H1 (cell line): Measurements from ENCODE around the gene SRRM4. TPM values are rescaled to one million over a fixed set of nuclear protein-coding genes. Genes with fewer than 3 reads are reported as not detected.

ENCODE experiments used
- CTCF ChIA-PET: fragments of 300-600 bp; sonication (Branson Sonifier 250); formaldehyde crosslinking; loops from one replicate; lab custom pipeline; 2021; ENCODE audit not compliant: partially characterized antibody; lab: Charles Lee
- POLR2A ChIA-PET: fragments of 300-600 bp; sonication (Branson Sonifier 250); formaldehyde crosslinking; loops from one replicate; lab custom pipeline; 2021; ENCODE audit warnings: inconsistent platforms; ENCODE audit not compliant: partially characterized antibody; lab: Charles Lee
- DNase-seq, 2 experiments: peaks; one replicate each; pipeline versions ENCODE4 v3.0.0 to v3.0.0-alpha.2; 2010 to 2022; ENCODE audit warnings: low spot score in 2 of 2, low read depth in 1 of 2, mixed read lengths in 1 of 2
- FAIRE-seq: peaks from 2 replicates; lab custom pipeline; 2011; peaks lifted over from hg19 to GRCh38; lab: Jason Lieb, UNC
- H2AFZ ChIP-seq: 2 replicates; pipeline ENCODE4 v1.8.1; 2012; ENCODE audit warnings: low read length, inconsistent platforms
- H2AK5ac ChIP-seq: 2 replicates; pipeline ENCODE4 v1.6.1; 2013; ENCODE audit warnings: low read depth, low read length
- H2BK120ac ChIP-seq: replicated peaks from 2 replicates; pipeline ENCODE3; 2013; ENCODE audit warnings: low read depth, low read length, inconsistent platforms
- H2BK12ac ChIP-seq: 2 replicates; pipeline ENCODE4 v1.6.1; 2013; ENCODE audit warnings: low read depth, low read length
- H2BK15ac ChIP-seq: 2 replicates; pipeline ENCODE4 v1.6.1; 2013; ENCODE audit warnings: low read length
- H2BK20ac ChIP-seq: 2 replicates; pipeline ENCODE4 v1.6.1; 2013; ENCODE audit warnings: low read length
- H2BK5ac ChIP-seq: 2 replicates; pipeline ENCODE4 v1.6.1; 2013; ENCODE audit warnings: low read depth, low read length
- H3K14ac ChIP-seq: 2 replicates; pipeline ENCODE4 v1.6.1; 2013; ENCODE audit warnings: inconsistent platforms; ENCODE audit not compliant: insufficient read length
- H3K18ac ChIP-seq: 2 replicates; pipeline ENCODE4 v1.6.1; 2013; ENCODE audit warnings: low read length; ENCODE audit errors: extremely low read depth
- H3K23ac ChIP-seq: 2 replicates; pipeline ENCODE4 v1.6.1; 2013; ENCODE audit warnings: inconsistent platforms; ENCODE audit not compliant: insufficient read length
- H3K23me2 ChIP-seq: 2 replicates; pipeline ENCODE4 v1.6.1; 2013; ENCODE audit warnings: low read depth, low read length
- H3K27ac ChIP-seq: 2 replicates; pipeline ENCODE4 v1.6.1; 2011; ENCODE audit warnings: low read depth, low read length, inconsistent platforms
- H3K27me3 ChIP-seq, 4 experiments: replicated peaks in 1 of 4; 1 replicate in 1 of 4; 2 replicates in 3 of 4; pipeline versions ENCODE4 v1.6.1 to v1.8.1; 2011 to 2013; ENCODE audit warnings: low read length in 3 of 4, mild to moderate bottlenecking in 3 of 4, inconsistent platforms in 2 of 4, mixed read lengths in 2 of 4, moderate library complexity in 1 of 4; ENCODE audit not compliant: control insufficient read depth in 3 of 4, insufficient read depth in 3 of 4; ENCODE audit errors: extremely low read depth in 1 of 4
- H3K36me3 ChIP-seq, 4 experiments: 2 replicates each; pipeline versions ENCODE4 v1.6.1 to v1.8.1; 2011 to 2013; ENCODE audit warnings: mild to moderate bottlenecking in 4 of 4, low read length in 3 of 4, moderate library complexity in 2 of 4, control low read depth in 1 of 4, inconsistent platforms in 1 of 4; ENCODE audit not compliant: insufficient read depth in 4 of 4, control insufficient read depth in 2 of 4
- H3K4ac ChIP-seq: replicated peaks from 2 replicates; pipeline ENCODE3; 2013; ENCODE audit warnings: low read length, low read depth, mixed read lengths, inconsistent platforms; ENCODE audit not compliant: insufficient read length
- H3K4me1 ChIP-seq, 4 experiments: replicated peaks in 1 of 4; 1 replicate in 1 of 4; 2 replicates in 3 of 4; pipeline versions ENCODE4 v1.6.1 to v1.8.1; 2011 to 2013; ENCODE audit warnings: low read length in 3 of 4, inconsistent platforms in 2 of 4, mixed read lengths in 1 of 4; ENCODE audit not compliant: insufficient read depth in 4 of 4, control insufficient read depth in 3 of 4
- H3K4me2 ChIP-seq, 2 experiments: 2 replicates each; pipeline versions ENCODE4 v1.6.1 to v1.8.1; 2011 to 2013; ENCODE audit warnings: low read depth in 2 of 2, low read length in 2 of 2, control low read depth in 1 of 2, inconsistent platforms in 1 of 2, mild to moderate bottlenecking in 1 of 2; ENCODE audit not compliant: insufficient read depth in 1 of 2
- H3K4me3 ChIP-seq, 4 experiments: fragments of 200-600, 300-600 bp in 1 of 4; sonication (generic), shearing (Covaris generic), sonication (Bioruptor Twin) in 1 of 4; 2 replicates each; pipeline versions ENCODE4 v1.5.1 to v1.8.1; 2011 to 2016; ENCODE audit warnings: low read length in 4 of 4, low read depth in 3 of 4, control low read depth in 2 of 4, inconsistent platforms in 2 of 4, mild to moderate bottlenecking in 2 of 4, mixed read lengths in 1 of 4, moderate library complexity in 1 of 4; ENCODE audit not compliant: insufficient read depth in 2 of 4; ENCODE audit errors: extremely low read depth in 1 of 4
- H3K56ac ChIP-seq: replicated peaks from 2 replicates; pipeline ENCODE3; 2013; ENCODE audit warnings: low read depth, mild to moderate bottlenecking, mixed read lengths, low read length, inconsistent platforms; ENCODE audit not compliant: insufficient read length
- H3K79me1 ChIP-seq: 2 replicates; pipeline ENCODE4 v1.6.1; 2013; ENCODE audit warnings: low read depth, low read length, control low read depth
- H3K79me2 ChIP-seq, 2 experiments: 2 replicates each; pipeline versions ENCODE4 v1.6.1 to v1.8.1; 2012 to 2013; ENCODE audit warnings: low read length in 2 of 2, mild to moderate bottlenecking in 2 of 2, inconsistent platforms in 1 of 2; ENCODE audit not compliant: insufficient read depth in 2 of 2, control insufficient read depth in 1 of 2
- H3K9ac ChIP-seq, 4 experiments: replicated peaks in 1 of 4; 1 replicate in 1 of 4; 2 replicates in 3 of 4; pipeline versions ENCODE4 v1.6.1 to v1.8.1; 2011 to 2013; ENCODE audit warnings: low read depth in 3 of 4, low read length in 3 of 4, control low read depth in 2 of 4, mild to moderate bottlenecking in 2 of 4, moderate library complexity in 2 of 4, inconsistent platforms in 1 of 4; ENCODE audit errors: extremely low read depth in 1 of 4
- H3K9me3 ChIP-seq, 2 experiments: 2 replicates each; pipeline versions ENCODE4 v1.6.1 to v1.8.1; 2012 to 2013; ENCODE audit warnings: mild to moderate bottlenecking in 2 of 2, moderate library complexity in 2 of 2, control low read depth in 1 of 2, inconsistent platforms in 1 of 2, low read depth in 1 of 2, low read length in 1 of 2, mixed read lengths in 1 of 2; ENCODE audit not compliant: insufficient read depth in 2 of 2
- H4K20me1 ChIP-seq, 2 experiments: replicated peaks in 1 of 2; 2 replicates each; pipeline versions ENCODE3 to v1.8.1; 2011 to 2013; ENCODE audit warnings: inconsistent platforms in 2 of 2, low read length in 2 of 2, mild to moderate bottlenecking in 1 of 2; ENCODE audit not compliant: insufficient read depth in 2 of 2, control insufficient read depth in 1 of 2
- H4K5ac ChIP-seq: 2 replicates; pipeline ENCODE4 v1.6.1; 2013; ENCODE audit warnings: low read length, low read depth, mixed read lengths, inconsistent platforms; ENCODE audit not compliant: insufficient read length
- H4K8ac ChIP-seq: 2 replicates; pipeline ENCODE4 v1.8.0; 2013; ENCODE audit warnings: mild to moderate bottlenecking, moderate library complexity, low read length, inconsistent platforms; ENCODE audit not compliant: insufficient read depth; ENCODE audit errors: extremely low read depth
- H4K91ac ChIP-seq: replicated peaks from 2 replicates; pipeline ENCODE3; 2013; ENCODE audit warnings: low read length, mixed read lengths, inconsistent platforms; ENCODE audit not compliant: insufficient read length
- CEBPB ChIP-seq: IDR thresholded peaks from 2 replicates; pipeline ENCODE4 v1.6.1; 2012; ENCODE audit warnings: low read depth, low read length
- CTCF ChIP-seq, 3 experiments: IDR thresholded peaks; 1 replicate in 2 of 3; 2 replicates in 1 of 3; pipeline versions ENCODE4 v1.5.1 to v1.6.1; 2011; ENCODE audit warnings: low read length in 3 of 3, mild to moderate bottlenecking in 3 of 3, inconsistent platforms in 2 of 3, low read depth in 1 of 3, moderate library complexity in 1 of 3; ENCODE audit not compliant: insufficient read depth in 1 of 3; ENCODE audit errors: control extremely low read depth in 1 of 3
- FOSL1 ChIP-seq: IDR thresholded peaks from 2 replicates; pipeline ENCODE4 v1.6.1; 2011; ENCODE audit warnings: mild to moderate bottlenecking, low read depth, low read length, moderate library complexity; ENCODE audit not compliant: insufficient read depth
- GABPA ChIP-seq: IDR thresholded peaks from 2 replicates; pipeline ENCODE4 v1.6.1; 2011; ENCODE audit warnings: mild to moderate bottlenecking, low read length, moderate library complexity, borderline replicate concordance; ENCODE audit not compliant: insufficient read depth
- TAF7 ChIP-seq: optimal IDR thresholded peaks from 2 replicates; pipeline ENCODE3; 2011; ENCODE audit warnings: low read depth, mild to moderate bottlenecking, inconsistent platforms, low read length, moderate library complexity, borderline replicate concordance
- TCF12 ChIP-seq: IDR thresholded peaks from 2 replicates; pipeline ENCODE4 v1.6.1; 2011; ENCODE audit warnings: low read depth, mild to moderate bottlenecking, low read length
- YY1 ChIP-seq: IDR thresholded peaks from 2 replicates; pipeline ENCODE4 v1.6.1; 2011; ENCODE audit warnings: low read depth, mild to moderate bottlenecking, low read length
- polyA plus RNA-seq, 7 experiments: library from polyadenylated mRNA; depleted of rRNA in 3 of 7; stranded (reverse) in 5 of 7; unstranded in 2 of 7; fragments of >200 nt in 5 of 7; fragments of 200-250 nt in 2 of 7; gene quantifications; 1 replicate in 5 of 7; 2 replicates in 1 of 7; 4 replicates in 1 of 7; pipeline versions ENCODE4 v1.2.1 to v1.2.3, GENCODE V29; 2011 to 2013; ENCODE audit warnings: missing spikeins in 2 of 7, mixed read lengths in 2 of 7
- total RNA-seq: library from RNA; stranded (reverse); fragmentation: NEBNext Ultra II Directional; extraction: Animal tissue kit (Norgen Biotek cat#: 25700); gene quantifications from 2 replicates; pipeline ENCODE4 v1.2.1, GENCODE V29; 2021

The SRRM4 gene
- total and polyA plus RNA-seq, 2 of the 8 experiments (the other 6 are each of a cell fraction or from before 2014, with no cell fraction given): 0.53 to 1.1 TPM

GRCh38 chr12:119050663-119051062, 69.3 kb downstream of the SRRM4 start:
- H3K9me3 ChIP-seq: peaks cover 0 to 2% of the 10 kb centered on the region in 2 experiments; a peak in 2 of 4 replicates
- H4K20me1 ChIP-seq: peaks cover 0 to 2% of the 10 kb centered on the region in 2 experiments
- H2BK12ac ChIP-seq: no peak overlapping the region
- H2BK5ac ChIP-seq: no peak overlapping the region
- no peaks in the 10 kb centered on the region for H3K79me2 ChIP-seq
- no peak overlapping the region for H2BK20ac ChIP-seq
- no peak overlapping the region for H2AFZ ChIP-seq
- no peak overlapping the region for H3K9ac ChIP-seq
- DNase-seq (no peak), FAIRE-seq (no peak)
- no peaks in the 10 kb centered on the region for H3K79me1 ChIP-seq
- no peak overlapping the region for H3K23ac ChIP-seq
- H4K8ac ChIP-seq: no peak overlapping the region
- no peak overlapping the region for H3K56ac ChIP-seq
- H3K23me2 ChIP-seq: no peaks in the 10 kb centered on the region
- no peak overlapping the region for H3K4me2 ChIP-seq
- no peaks in the 10 kb centered on the region for H3K4me1 ChIP-seq
- H3K27me3 ChIP-seq: no peaks in the 10 kb centered on the region; a peak in 1 of 7 replicates
- H2BK120ac ChIP-seq: no peak overlapping the region
- no peaks in the 10 kb centered on the region for H3K36me3 ChIP-seq
- no peak overlapping the region for H3K4ac ChIP-seq
- TF ChIP-seq TAF7 (no peak), CTCF (IDR thresholded peaks at IDR 0.05; ENCODE audit: control extremely low read depth in 1 of 3, insufficient read depth in 1 of 3, low read depth in 1 of 3, low read length in 3 of 3) (no peak), YY1 (no peak), FOSL1 (no peak), CEBPB (no peak), GABPA (no peak), TCF12 (no peak)
- TF ChIP-seq, all 59 proteins: peak for 0
- no peak overlapping the region for H3K14ac ChIP-seq
- no peak overlapping the region for H2AK5ac ChIP-seq
- no peak overlapping the region for H3K18ac ChIP-seq
- H2BK15ac ChIP-seq: no peak overlapping the region
- no peak overlapping the region for H4K5ac ChIP-seq
- CTCF ChIA-PET: interaction anchor here (1.0 to 2.4 kb wide), 3 partner anchors 12 to 30 kb away, joined by 4 to 12 read pairs (median 4); no protein-coding TSS in a partner anchor
- H3K27ac ChIP-seq: no peak overlapping the region
- no peak overlapping the region for H4K91ac ChIP-seq
- no peak overlapping the region for H3K4me3 ChIP-seq
- POLR2A ChIA-PET: no interaction called here
